Endothelial cell (in vitro differentiated cells): Measurements from ENCODE around the gene TLE4. TPM values are rescaled to one million over a fixed set of nuclear protein-coding genes. Genes with fewer than 3 reads are reported as not detected.

Experiments
- DNase-seq: peaks from one replicate; pipeline ENCODE4 v3.0.0; 2021; ENCODE audit warnings: low spot score
- H3K27ac Mint-ChIP-seq: one replicate; pipeline ENCODE4 v1.8.0; 2021; ENCODE audit warnings: mixed read lengths, inconsistent platforms; ENCODE audit not compliant: unreplicated experiment
- H3K27me3 Mint-ChIP-seq: one replicate; pipeline ENCODE4 v1.8.0; 2021; ENCODE audit warnings: mild to moderate bottlenecking, moderate library complexity, mixed read lengths, inconsistent platforms; ENCODE audit not compliant: unreplicated experiment
- H3K36me3 Mint-ChIP-seq: one replicate; pipeline ENCODE4 v1.8.0; 2021; ENCODE audit warnings: mild to moderate bottlenecking, low read depth, mixed read lengths, inconsistent platforms; ENCODE audit not compliant: unreplicated experiment
- H3K4me1 Mint-ChIP-seq: one replicate; pipeline ENCODE4 v1.8.0; 2021; ENCODE audit warnings: mild to moderate bottlenecking, mixed read lengths, inconsistent platforms; ENCODE audit not compliant: unreplicated experiment
- H3K4me3 Mint-ChIP-seq: one replicate; pipeline ENCODE4 v1.8.0; 2021; ENCODE audit warnings: mild to moderate bottlenecking, mixed read lengths, inconsistent platforms; ENCODE audit not compliant: unreplicated experiment
- H3K9me3 Mint-ChIP-seq: one replicate; pipeline ENCODE4 v1.8.0; 2021; ENCODE audit warnings: mixed read lengths, inconsistent platforms; ENCODE audit not compliant: unreplicated experiment
- total RNA-seq: library from RNA; stranded (reverse); fragmentation: NEBNext Ultra II Directional; extraction: Animal tissue kit (Norgen Biotek cat#: 25700); gene quantifications from one replicate; pipeline ENCODE4 v1.2.1, GENCODE V29; 2021; ENCODE audit not compliant: unreplicated experiment
- TF ChIP-seq, protein P1 (sequence below): fragments of 200-600 bp; sonication (generic); IDR thresholded peaks from one replicate; pipeline ENCODE4 v1.5.0; 2021; ENCODE audit warnings: antibody characterized with exemption; ENCODE audit not compliant: unreplicated experiment

Gene TLE4
- total RNA-seq, 1 donor from 2014 or later, result 88.4 TPM

DNA sequence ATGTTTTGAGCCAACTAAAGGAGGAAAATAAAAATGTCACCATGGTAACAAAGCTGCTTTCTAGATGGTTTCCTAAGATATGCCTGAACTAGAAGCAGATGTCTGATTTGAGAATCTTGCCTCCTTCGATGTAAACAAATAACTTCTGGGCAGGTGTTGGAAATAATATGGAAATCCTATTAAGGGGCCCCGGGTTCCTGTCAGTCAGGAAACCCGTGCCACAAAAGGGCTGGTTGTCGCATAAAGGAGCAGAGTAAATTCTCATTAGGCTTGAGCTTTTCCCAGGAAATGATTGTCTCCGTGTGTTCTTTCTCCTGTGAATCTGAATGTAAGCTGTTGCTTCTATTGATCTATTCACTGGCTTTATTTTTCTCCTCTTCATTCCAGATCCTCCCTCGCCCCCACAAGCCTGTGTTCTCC is 90.8 kb downstream of the TLE4 start:
- Mint-ChIP-seq H3K36me3 (peaks cover 3% of the 10 kb centered on the region), H3K9me3 (no peaks in the 10 kb centered on the region), H3K4me3 (no peak overlapping the region), H3K27me3 (peaks cover 4% of the 10 kb centered on the region), H3K4me1 (peaks cover 41% of the 10 kb centered on the region), H3K27ac (peak overlapping the region; percentile 97)
- TF ChIP-seq, protein P1, sequence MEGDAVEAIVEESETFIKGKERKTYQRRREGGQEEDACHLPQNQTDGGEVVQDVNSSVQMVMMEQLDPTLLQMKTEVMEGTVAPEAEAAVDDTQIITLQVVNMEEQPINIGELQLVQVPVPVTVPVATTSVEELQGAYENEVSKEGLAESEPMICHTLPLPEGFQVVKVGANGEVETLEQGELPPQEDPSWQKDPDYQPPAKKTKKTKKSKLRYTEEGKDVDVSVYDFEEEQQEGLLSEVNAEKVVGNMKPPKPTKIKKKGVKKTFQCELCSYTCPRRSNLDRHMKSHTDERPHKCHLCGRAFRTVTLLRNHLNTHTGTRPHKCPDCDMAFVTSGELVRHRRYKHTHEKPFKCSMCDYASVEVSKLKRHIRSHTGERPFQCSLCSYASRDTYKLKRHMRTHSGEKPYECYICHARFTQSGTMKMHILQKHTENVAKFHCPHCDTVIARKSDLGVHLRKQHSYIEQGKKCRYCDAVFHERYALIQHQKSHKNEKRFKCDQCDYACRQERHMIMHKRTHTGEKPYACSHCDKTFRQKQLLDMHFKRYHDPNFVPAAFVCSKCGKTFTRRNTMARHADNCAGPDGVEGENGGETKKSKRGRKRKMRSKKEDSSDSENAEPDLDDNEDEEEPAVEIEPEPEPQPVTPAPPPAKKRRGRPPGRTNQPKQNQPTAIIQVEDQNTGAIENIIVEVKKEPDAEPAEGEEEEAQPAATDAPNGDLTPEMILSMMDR, result no peak
- no peak for DNase-seq

DNA sequence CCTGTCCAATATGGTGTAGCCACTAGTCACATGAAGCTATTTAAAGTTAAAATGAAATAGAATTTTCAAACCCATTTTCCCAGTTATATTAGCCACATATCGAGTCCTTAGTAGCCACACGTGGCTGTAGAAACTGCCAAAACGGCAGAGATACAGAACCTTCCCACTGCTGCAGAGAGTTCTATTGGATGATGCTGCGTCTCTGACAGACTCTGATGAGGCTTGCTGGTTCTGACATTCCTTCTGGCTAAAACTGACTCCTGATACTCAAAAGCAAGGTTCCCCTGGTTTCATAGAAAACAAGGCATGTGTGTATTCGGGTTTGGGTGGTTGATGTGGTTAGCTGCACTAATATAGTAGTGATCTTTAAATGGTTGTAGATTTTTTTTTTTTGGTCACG is 91.5 kb downstream of the TLE4 start:
- H3K4me1 Mint-ChIP-seq, result peaks cover 43% of the 10 kb centered on the region
- peak overlapping the region; percentile 97 for H3K27ac Mint-ChIP-seq
- peaks cover 4% of the 10 kb centered on the region for H3K27me3 Mint-ChIP-seq
- no peaks in the 10 kb centered on the region for H3K9me3 Mint-ChIP-seq
- DNase-seq, result no peak
- H3K4me3 Mint-ChIP-seq, result peak overlapping the region; percentile 59
- peaks cover 3% of the 10 kb centered on the region for H3K36me3 Mint-ChIP-seq
- TF ChIP-seq, protein P1, result no peak

DNA sequence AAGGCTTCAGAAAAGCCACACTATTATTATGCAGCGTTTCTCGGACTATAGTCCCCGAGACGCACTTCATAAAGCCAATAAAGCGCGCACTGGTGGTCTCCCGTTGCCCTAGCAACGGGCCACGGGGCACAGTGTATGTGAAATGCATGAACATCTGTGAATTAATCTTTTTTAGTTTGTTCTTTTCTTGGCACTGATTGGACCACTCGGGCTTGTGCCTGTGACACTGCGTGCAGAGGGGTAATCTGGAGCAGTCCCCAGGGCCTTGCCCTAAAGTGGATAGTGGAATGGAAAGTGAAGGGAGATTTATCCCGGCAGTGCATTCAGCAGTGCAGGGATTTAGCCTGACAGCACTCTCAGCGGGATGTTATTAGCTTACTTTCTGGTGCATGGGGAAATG is 92.1 kb downstream of the TLE4 start:
- TF ChIP-seq, protein P1, result no peak
- Mint-ChIP-seq H3K36me3 (peaks cover 3% of the 10 kb centered on the region), H3K4me3 (peak overlapping the region; percentile 59), H3K27ac (peak overlapping the region; percentile 97), H3K27me3 (peaks cover 4% of the 10 kb centered on the region), H3K4me1 (peaks cover 43% of the 10 kb centered on the region), H3K9me3 (no peaks in the 10 kb centered on the region)
- DNase-seq, result no peak

DNA sequence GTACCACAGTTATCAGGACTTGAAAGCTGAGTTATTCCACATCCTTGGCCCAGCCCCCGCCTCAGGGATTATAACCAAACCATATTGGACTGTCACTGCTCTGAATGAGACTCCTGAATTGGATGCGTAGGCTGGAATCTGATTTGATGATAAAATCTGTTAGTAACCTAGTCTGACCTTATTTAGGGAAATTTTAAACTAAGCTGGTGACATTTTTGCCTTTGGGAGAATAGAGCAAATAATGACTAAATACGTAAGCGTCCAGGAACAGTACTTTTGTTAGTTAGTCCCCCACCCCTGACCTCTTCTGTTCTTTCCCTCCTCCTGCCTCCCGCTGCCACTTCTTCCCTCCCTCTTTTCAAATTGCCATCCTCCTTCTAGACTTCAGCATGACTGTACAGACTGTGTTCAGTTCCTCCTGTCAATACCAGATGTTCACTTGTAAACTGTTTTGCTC is 92.6 kb downstream of the TLE4 start:
- no peak for DNase-seq
- Mint-ChIP-seq H3K27me3 (peaks cover 4% of the 10 kb centered on the region), H3K9me3 (no peaks in the 10 kb centered on the region), H3K27ac (peak overlapping the region; percentile 28), H3K36me3 (peaks cover 3% of the 10 kb centered on the region), H3K4me1 (peaks cover 46% of the 10 kb centered on the region), H3K4me3 (no peak overlapping the region)
- TF ChIP-seq, protein P1, result no peak

DNA sequence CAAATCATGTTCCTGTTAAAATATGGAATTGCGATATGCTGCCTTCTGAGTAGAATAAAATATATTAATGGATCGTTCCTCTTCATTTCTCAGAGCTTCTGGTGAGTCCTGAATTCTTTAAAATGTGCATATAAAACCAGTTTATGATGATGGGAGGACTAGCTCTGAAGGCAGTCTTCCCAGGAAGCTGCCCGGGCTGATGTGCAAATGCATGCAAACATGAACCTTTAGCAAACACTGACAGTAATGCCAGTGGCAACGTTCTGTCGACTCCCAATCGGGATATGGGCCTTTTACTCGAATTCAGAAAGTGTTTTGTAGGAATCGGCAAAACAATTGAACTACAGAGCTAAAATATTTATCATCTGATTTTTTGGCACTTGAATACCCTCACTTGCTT is 93.6 kb downstream of the TLE4 start:
- Mint-ChIP-seq H3K9me3 (no peaks in the 10 kb centered on the region), H3K36me3 (peaks cover 9% of the 10 kb centered on the region), H3K4me3 (no peak overlapping the region), H3K4me1 (peaks cover 45% of the 10 kb centered on the region), H3K27me3 (peaks cover 4% of the 10 kb centered on the region), H3K27ac (no peak overlapping the region)
- DNase-seq, result no peak
- TF ChIP-seq, protein P1, result no peak
